B cell (primary cell): ENCODE data around the gene MATR3.

Experiments used
- CTCF ChIP-seq: fragments of 200-600 bp; IDR thresholded peaks from one replicate; pipeline ENCODE4 v1.8.0; 2022; ENCODE audit warnings: antibody characterized with exemption, mild to moderate bottlenecking
- EZH2 ChIP-seq: IDR thresholded peaks from 2 replicates; pipeline ENCODE4 v1.6.1; 2012; ENCODE audit warnings: borderline replicate concordance, low read depth, mild to moderate bottlenecking, moderate library complexity, low read length; ENCODE audit not compliant: insufficient read depth, poor library complexity, severe bottlenecking

- TF ChIP-seq CTCF (no peak), EZH2 (no peak)
Measured at GRCh38 chr5:139295346-139296057, 2.0 kb downstream of the MATR3 start.
